Endothelial cell of umbilical vein (primary cell): Measurements from ENCODE around the gene SLC5A11.

Experiments
- CTCF ChIP-seq, 2 donors: IDR thresholded peaks; 1 replicate in 1 of 2; 2 replicates in 1 of 2; pipeline ENCODE4 v1.5.1; 2011; ENCODE audit warnings: low read length in 2 of 2, mild to moderate bottlenecking in 2 of 2, moderate library complexity in 2 of 2, control low read depth in 1 of 2, inconsistent platforms in 1 of 2, low read depth in 1 of 2; ENCODE audit not compliant: insufficient read depth in 1 of 2; ENCODE audit errors: extremely low read depth in 1 of 2
- GATA2 ChIP-seq: IDR thresholded peaks from 2 replicates; pipeline ENCODE4 v1.7.0; 2011; ENCODE audit warnings: low read depth, mild to moderate bottlenecking, moderate library complexity, mixed read lengths, low read length; ENCODE audit not compliant: insufficient read length, insufficient read depth
- POLR2A ChIP-seq: IDR thresholded peaks from 2 replicates; pipeline ENCODE4 v1.6.1; 2012; ENCODE audit warnings: low read depth, mild to moderate bottlenecking, control low read depth, low read length
- POLR2AphosphoS5 ChIP-seq: IDR thresholded peaks from 2 replicates; pipeline ENCODE4 v1.6.1; 2012; ENCODE audit warnings: low read depth, mild to moderate bottlenecking, control low read depth, low read length, moderate library complexity; ENCODE audit not compliant: insufficient read depth

- TF ChIP-seq POLR2AphosphoS5, result no peak
- TF ChIP-seq CTCF (IDR thresholded peaks at IDR 0.05; ENCODE audit: extremely low read depth in 1 of 2, insufficient read depth in 1 of 2, low read depth in 1 of 2, low read length in 2 of 2), result no peak
- TF ChIP-seq POLR2A, result no peak
- TF ChIP-seq GATA2, result no peak
Measured at GRCh38 chr16:24917891-24918290, 72.1 kb downstream of the SLC5A11 start.
